ENCODE measurements around the gene IL11. TPM values are rescaled to one million over a fixed set of nuclear protein-coding genes. Genes with fewer than 3 reads are reported as not detected.

The IL11 gene
- total and polyA plus RNA-seq, 2 of the 13 experiments (the other 11 are each of a cell fraction or from before 2014, with no cell fraction given) = 2.5 to 2.9 TPM

DNA sequence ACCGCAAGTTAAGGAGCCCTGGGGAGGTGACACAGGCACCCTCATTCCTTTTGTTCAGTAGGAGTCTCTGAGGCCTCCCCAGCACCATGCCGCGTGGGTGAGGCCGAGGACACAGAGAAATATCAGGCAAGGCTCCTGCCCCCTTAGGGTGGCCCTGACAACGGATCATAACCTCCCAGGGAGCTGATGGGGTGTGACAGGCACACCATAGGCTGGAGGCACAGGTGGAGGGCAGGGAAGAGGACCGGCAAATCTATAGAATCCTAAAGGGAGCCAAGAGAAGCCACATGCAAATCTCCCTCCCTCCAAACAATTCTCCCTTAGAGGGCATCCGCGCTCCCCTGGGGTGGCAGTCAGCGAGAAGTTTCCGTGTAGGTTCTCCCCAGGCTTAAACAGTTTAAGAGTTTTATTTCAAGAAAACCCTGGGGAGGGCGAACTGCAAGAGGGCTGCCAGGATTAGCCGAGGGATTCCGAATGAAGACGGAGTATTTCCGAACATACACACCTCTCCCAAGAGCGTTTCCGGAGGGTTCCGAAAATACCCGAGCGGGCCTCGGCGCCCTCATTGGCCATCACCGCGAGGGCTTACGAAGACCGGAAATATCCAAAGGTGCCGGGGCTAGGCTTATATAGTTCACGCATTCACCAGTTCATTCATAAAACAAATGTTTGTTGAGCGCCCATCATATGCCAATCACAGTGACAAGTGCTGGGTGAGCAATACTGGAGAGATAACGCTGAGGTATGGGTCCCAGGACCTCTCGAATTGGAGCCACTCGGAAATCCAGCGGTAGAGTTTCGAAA, 14.9 kb upstream of the IL11 start:
- peak overlapping the region; percentile 69 to 100 (median 86) for H3K4me3 ChIP-seq (replicated peaks in 1 of 3; ENCODE audit: insufficient read depth in 1 of 3, low read depth in 2 of 3, low read length in 3 of 3)
- peaks cover 48% of the 10 kb centered on the region for H3K4me1 ChIP-seq (ENCODE audit: insufficient read depth, low read length)
- POLR2A ChIA-PET = interaction anchor here (1.0 to 9.7 kb wide), 3 partner anchors 12 to 46 kb away, joined by 3 to 62 read pairs (median 3); partner anchors contain the start of genes KMT5C and UBE2S
- WGBS (ENCODE audit: low lambda C conversion rate) = 3% methylated on average over 22 of the region's 34 CpGs
- H4K20me1 ChIP-seq (ENCODE audit: insufficient read depth, low read length) = peaks cover 38% of the 10 kb centered on the region
- no peaks in the 10 kb centered on the region for H3K9me3 ChIP-seq (ENCODE audit: low read length)
- peaks cover 30% of the 10 kb centered on the region for H3K79me2 ChIP-seq (ENCODE audit: insufficient read depth, low read length)
- FAIRE-seq (no peak), ATAC-seq (peak; percentile 90), DNase-seq (ENCODE audit: low spot score) (peak; percentile 92)
- in situ Hi-C loops (cut with HindIII; ENCODE audit: extremely low pct_ligation_motif_present, low pct_unique_long_range_greater_than_20kb) (no loop called here), intact Hi-C loops (cut with micrococcal nuclease; ENCODE audit: unreplicated experiment) (loop anchor here (1.0 to 5.0 kb wide), 3 partner anchors 53 to 179 kb away; no protein-coding TSS in a partner anchor)
- no peaks in the 10 kb centered on the region; a peak in 1 of 5 replicates for H3K27me3 ChIP-seq (ENCODE audit: control insufficient read depth in 1 of 2, insufficient read depth in 2 of 2, low read length in 2 of 2)
- H2AFZ ChIP-seq (ENCODE audit: low read length) = no peak overlapping the region
- peak overlapping the region; percentile 96 for H3K4me2 ChIP-seq (ENCODE audit: low read depth, low read length)
- BruUV-seq (replicated peaks) = TSS peak; percentile 97
- H3K36me3 ChIP-seq (replicated peaks in 1 of 2; ENCODE audit: control insufficient read depth in 1 of 2, insufficient read depth in 2 of 2, low read length in 2 of 2) = peaks cover 13 to 34% of the 10 kb centered on the region in 2 experiments
- H3K9ac ChIP-seq (ENCODE audit: insufficient read depth, low read depth, low read length) = peak overlapping the region; percentile 96
- peak overlapping the region; percentile 92 for H3K27ac ChIP-seq (ENCODE audit: extremely low read length, insufficient read depth, low read length)
- CTCF ChIA-PET (ENCODE audit: low intra/inter-chr PET ratio, low total read pairs) = no interaction called here
- TF ChIP-seq ISX (CRISPR knock-in tag; conservative IDR thresholded peaks at IDR 0.05) = no peak
- TF ChIP-seq ZNF652 (CRISPR knock-in tag; IDR thresholded peaks at IDR 0.05; ENCODE audit: borderline replicate concordance, low read depth) = 0 out of 2 replicates have a peak, but pooled peaks have one; percentile 6
- no peak for TF ChIP-seq ZNF382 (CRISPR knock-in tag; IDR thresholded peaks at IDR 0.05; ENCODE audit: borderline replicate concordance)
- no peak for TF ChIP-seq PPARG (CRISPR knock-in tag; conservative IDR thresholded peaks at IDR 0.05)
- TF ChIP-seq ZNF451 (CRISPR knock-in tag; IDR thresholded peaks at IDR 0.05) = no peak
- no peak for TF ChIP-seq KLF16 (CRISPR knock-in tag; IDR thresholded peaks at IDR 0.05)
- TF ChIP-seq SALL2 (CRISPR knock-in tag; IDR thresholded peaks at IDR 0.05) = no peak
- TF ChIP-seq CBX5 (CRISPR knock-in tag; IDR thresholded peaks at IDR 0.05; ENCODE audit: borderline replicate concordance) = no peak
- TF ChIP-seq, protein P1, sequence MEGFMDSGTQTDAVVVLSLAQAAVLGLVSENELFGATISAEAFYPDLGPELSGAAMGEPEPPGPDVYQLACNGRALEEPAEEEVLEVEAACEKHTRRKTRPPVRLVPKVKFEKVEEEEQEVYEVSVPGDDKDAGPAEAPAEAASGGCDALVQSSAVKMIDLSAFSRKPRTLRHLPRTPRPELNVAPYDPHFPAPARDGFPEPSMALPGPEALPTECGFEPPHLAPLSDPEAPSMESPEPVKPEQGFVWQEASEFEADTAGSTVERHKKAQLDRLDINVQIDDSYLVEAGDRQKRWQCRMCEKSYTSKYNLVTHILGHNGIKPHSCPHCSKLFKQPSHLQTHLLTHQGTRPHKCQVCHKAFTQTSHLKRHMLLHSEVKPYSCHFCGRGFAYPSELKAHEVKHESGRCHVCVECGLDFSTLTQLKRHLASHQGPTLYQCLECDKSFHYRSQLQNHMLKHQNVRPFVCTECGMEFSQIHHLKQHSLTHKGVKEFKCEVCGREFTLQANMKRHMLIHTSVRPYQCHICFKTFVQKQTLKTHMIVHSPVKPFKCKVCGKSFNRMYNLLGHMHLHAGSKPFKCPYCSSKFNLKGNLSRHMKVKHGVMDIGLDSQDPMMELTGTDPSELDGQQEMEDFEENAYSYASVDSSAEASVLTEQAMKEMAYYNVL (CRISPR knock-in tag; IDR thresholded peaks at IDR 0.05; ENCODE audit: borderline replicate concordance) = 0 out of 2 replicates have a peak, but pooled peaks have one; percentile 40
- TF ChIP-seq DMAP1 (CRISPR knock-in tag; IDR thresholded peaks at IDR 0.05) = peak; percentile 61; the same call in 1 of the 2 replicates
- no peak; the same call in 1 of the 2 replicates for TF ChIP-seq ZFP1 (CRISPR knock-in tag; IDR thresholded peaks at IDR 0.05)
- no peak for TF ChIP-seq SMC3 (IDR thresholded peaks at IDR 0.05; ENCODE audit: low read length)
- TF ChIP-seq PLRG1 (conservative IDR thresholded peaks at IDR 0.05) = no peak
- TF ChIP-seq ZNF605 (CRISPR knock-in tag; IDR thresholded peaks at IDR 0.05) = peak; percentile 52; the same call in 1 of the 2 replicates
- TF ChIP-seq, protein P2, sequence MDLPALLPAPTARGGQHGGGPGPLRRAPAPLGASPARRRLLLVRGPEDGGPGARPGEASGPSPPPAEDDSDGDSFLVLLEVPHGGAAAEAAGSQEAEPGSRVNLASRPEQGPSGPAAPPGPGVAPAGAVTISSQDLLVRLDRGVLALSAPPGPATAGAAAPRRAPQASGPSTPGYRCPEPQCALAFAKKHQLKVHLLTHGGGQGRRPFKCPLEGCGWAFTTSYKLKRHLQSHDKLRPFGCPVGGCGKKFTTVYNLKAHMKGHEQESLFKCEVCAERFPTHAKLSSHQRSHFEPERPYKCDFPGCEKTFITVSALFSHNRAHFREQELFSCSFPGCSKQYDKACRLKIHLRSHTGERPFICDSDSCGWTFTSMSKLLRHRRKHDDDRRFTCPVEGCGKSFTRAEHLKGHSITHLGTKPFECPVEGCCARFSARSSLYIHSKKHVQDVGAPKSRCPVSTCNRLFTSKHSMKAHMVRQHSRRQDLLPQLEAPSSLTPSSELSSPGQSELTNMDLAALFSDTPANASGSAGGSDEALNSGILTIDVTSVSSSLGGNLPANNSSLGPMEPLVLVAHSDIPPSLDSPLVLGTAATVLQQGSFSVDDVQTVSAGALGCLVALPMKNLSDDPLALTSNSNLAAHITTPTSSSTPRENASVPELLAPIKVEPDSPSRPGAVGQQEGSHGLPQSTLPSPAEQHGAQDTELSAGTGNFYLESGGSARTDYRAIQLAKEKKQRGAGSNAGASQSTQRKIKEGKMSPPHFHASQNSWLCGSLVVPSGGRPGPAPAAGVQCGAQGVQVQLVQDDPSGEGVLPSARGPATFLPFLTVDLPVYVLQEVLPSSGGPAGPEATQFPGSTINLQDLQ (CRISPR knock-in tag; IDR thresholded peaks at IDR 0.05) = peak; percentile 79; the same call in 1 of the 2 replicates
- no peak for TF ChIP-seq ZNF367 (CRISPR knock-in tag; IDR thresholded peaks at IDR 0.05; ENCODE audit: borderline replicate concordance)
- peak; percentile 26; the same call in 1 of the 2 replicates for TF ChIP-seq SMYD3 (CRISPR knock-in tag; IDR thresholded peaks at IDR 0.05)
- TF ChIP-seq SRSF1 (optimal IDR thresholded peaks at IDR 0.05; ENCODE audit: low read depth, low read length) = no peak
- TF ChIP-seq BORCS8-MEF2B (CRISPR knock-in tag; IDR thresholded peaks at IDR 0.05) = 0 out of 2 replicates have a peak, but pooled peaks have one; percentile 40
- TF ChIP-seq, protein P3, sequence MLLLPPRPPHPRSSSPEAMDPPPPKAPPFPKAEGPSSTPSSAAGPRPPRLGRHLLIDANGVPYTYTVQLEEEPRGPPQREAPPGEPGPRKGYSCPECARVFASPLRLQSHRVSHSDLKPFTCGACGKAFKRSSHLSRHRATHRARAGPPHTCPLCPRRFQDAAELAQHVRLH (CRISPR knock-in tag; IDR thresholded peaks at IDR 0.05; ENCODE audit: borderline replicate concordance, low read depth) = peak; percentile 19; the same call in 1 of the 2 replicates
